DND-41 (cell line): ENCODE data around the gene OGDH.

Experiments used
- ATAC-seq: fragments of 200-7000 bp; cut with Tn5 transposase; 3 replicates; pipeline ENCODE4 v1.9.1; 2021; ENCODE audit warnings: low read depth; ENCODE audit not compliant: insufficient read depth
- DNase-seq: peaks from one replicate; pipeline ENCODE4 v3.0.0-alpha.2; 2020
- H2AFZ ChIP-seq: 2 replicates; pipeline ENCODE4 v1.6.0; 2012; ENCODE audit warnings: low read depth, low read length
- H3K27ac ChIP-seq: 2 replicates; pipeline ENCODE4 v1.5.1; 2012; ENCODE audit warnings: low read length, inconsistent platforms
- H3K27me3 ChIP-seq: fragments of 200-600 bp; sonication (generic); 2 replicates; pipeline ENCODE4 v1.6.0; 2012; ENCODE audit warnings: low read length, mild to moderate bottlenecking, inconsistent platforms; ENCODE audit not compliant: insufficient read depth, poor library complexity
- H3K36me3 ChIP-seq: 2 replicates; pipeline ENCODE4 v1.5.1; 2012; ENCODE audit warnings: low read length, inconsistent platforms; ENCODE audit not compliant: insufficient read depth
- H3K4me1 ChIP-seq: 2 replicates; pipeline ENCODE4 v1.5.1; 2012; ENCODE audit warnings: mild to moderate bottlenecking, low read length; ENCODE audit not compliant: insufficient read depth
- H3K4me2 ChIP-seq: 2 replicates; pipeline ENCODE4 v1.6.0; 2012; ENCODE audit warnings: mild to moderate bottlenecking, moderate library complexity, low read length, inconsistent platforms; ENCODE audit not compliant: insufficient read depth
- H3K4me3 ChIP-seq, 2 experiments: fragments of 200-600 bp in 1 of 2; shearing (Covaris generic) in 1 of 2; 2 replicates each; pipeline ENCODE4 v1.5.1; 2012 to 2016; ENCODE audit warnings: inconsistent platforms in 2 of 2, low read length in 2 of 2, mild to moderate bottlenecking in 2 of 2, low read depth in 1 of 2, moderate library complexity in 1 of 2
- H3K79me2 ChIP-seq: 2 replicates; pipeline ENCODE4 v1.6.0; 2012; ENCODE audit warnings: low read length, inconsistent platforms; ENCODE audit not compliant: insufficient read depth
- H3K9ac ChIP-seq: 2 replicates; pipeline ENCODE4 v1.6.0; 2012; ENCODE audit warnings: low read depth, mild to moderate bottlenecking, inconsistent platforms, low read length, moderate library complexity
- H3K9me3 ChIP-seq: 2 replicates; pipeline ENCODE4 v1.5.1; 2012; ENCODE audit warnings: low read length, moderate library complexity, mild to moderate bottlenecking, inconsistent platforms; ENCODE audit not compliant: insufficient read depth, severe bottlenecking
- H4K20me1 ChIP-seq: 2 replicates; pipeline ENCODE4 v1.6.0; 2012; ENCODE audit warnings: low read length; ENCODE audit not compliant: insufficient read depth
- EZH2 ChIP-seq: IDR thresholded peaks from 3 replicates; pipeline ENCODE4 v1.6.1; 2012; ENCODE audit warnings: borderline replicate concordance, low read depth, mild to moderate bottlenecking, moderate library complexity, low read length, inconsistent platforms; ENCODE audit not compliant: severe bottlenecking
- TF ChIP-seq, protein P1 (sequence below): IDR thresholded peaks from 2 replicates; pipeline ENCODE4 v1.5.1; 2012; ENCODE audit warnings: borderline replicate concordance, low read length, moderate library complexity, mild to moderate bottlenecking; ENCODE audit not compliant: poor library complexity, severe bottlenecking; ENCODE audit errors: extremely low read depth

OGDH gene

DNA sequence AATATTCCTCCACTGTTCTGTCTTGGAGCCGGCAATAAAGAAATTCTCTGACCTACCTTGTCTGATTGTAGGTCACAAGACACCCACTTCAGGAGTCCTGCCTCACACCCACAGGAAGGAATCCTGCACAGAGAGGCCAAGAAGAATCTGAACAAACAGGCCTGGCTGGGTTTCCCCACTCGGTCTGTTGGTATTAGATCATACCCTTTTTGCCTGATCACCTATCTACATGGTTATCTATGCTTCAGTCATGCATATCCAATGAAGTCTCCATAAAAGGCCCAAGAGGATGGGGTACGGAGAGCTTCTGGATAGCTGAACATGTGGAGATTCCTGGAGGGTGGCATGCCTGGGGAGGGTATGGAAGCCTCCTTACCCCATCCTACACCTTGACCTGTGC is 12.3 kb downstream of the OGDH start:
- no peak for DNase-seq
- Histone ChIP-seq H3K27ac (no peak overlapping the region), H3K36me3 (peaks cover 8% of the 10 kb centered on the region; the same call in 1 of the 2 replicates), H3K9ac (no peak overlapping the region), H3K4me2 (no peak overlapping the region), H3K4me1 (0 out of 2 replicates have a peak, but pooled peaks cover 2% of the 10 kb centered on the region), H2AFZ (no peak overlapping the region), H3K79me2 (peaks cover 96% of the 10 kb centered on the region), H3K9me3 (no peaks in the 10 kb centered on the region), H3K4me3 (no peak overlapping the region), H4K20me1 (peaks cover 62% of the 10 kb centered on the region), H3K27me3 (no peaks in the 10 kb centered on the region)
- no peak for ATAC-seq
- TF ChIP-seq, protein P1, sequence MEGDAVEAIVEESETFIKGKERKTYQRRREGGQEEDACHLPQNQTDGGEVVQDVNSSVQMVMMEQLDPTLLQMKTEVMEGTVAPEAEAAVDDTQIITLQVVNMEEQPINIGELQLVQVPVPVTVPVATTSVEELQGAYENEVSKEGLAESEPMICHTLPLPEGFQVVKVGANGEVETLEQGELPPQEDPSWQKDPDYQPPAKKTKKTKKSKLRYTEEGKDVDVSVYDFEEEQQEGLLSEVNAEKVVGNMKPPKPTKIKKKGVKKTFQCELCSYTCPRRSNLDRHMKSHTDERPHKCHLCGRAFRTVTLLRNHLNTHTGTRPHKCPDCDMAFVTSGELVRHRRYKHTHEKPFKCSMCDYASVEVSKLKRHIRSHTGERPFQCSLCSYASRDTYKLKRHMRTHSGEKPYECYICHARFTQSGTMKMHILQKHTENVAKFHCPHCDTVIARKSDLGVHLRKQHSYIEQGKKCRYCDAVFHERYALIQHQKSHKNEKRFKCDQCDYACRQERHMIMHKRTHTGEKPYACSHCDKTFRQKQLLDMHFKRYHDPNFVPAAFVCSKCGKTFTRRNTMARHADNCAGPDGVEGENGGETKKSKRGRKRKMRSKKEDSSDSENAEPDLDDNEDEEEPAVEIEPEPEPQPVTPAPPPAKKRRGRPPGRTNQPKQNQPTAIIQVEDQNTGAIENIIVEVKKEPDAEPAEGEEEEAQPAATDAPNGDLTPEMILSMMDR = no peak
- TF ChIP-seq EZH2 = no peak

DNA sequence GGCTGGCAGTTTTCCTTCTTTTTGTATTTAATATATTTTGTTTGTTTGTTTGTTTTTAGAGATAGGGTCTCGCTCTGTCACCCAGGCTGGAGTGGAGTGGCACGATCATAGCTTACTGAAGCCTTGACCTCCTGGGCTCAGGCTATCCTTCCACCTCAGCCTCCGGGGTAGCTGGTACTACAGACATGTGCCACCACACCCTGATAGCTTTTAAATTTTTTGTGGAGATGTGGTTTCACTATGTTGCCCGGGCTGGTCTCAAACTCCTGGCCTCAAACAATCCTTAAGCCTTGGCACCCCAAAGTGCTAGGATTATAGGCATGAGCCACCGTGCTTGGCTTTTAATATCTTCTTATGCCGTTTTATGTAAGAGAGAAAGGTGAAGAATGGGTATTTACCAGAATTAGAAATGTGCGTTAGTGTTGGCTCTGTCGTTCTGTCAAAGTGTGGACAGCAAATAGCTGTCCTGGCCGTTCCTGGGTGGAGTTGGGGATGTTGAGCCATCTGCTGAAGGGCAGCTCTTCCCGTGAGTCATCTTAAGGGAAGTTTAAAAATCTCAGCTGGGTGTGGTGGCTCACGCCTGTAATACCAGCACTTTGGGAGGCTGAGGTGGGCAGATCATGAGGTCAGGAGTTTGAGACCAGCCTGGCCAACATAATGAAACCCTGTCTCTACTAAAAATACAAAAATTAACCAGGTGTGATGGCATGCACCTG is 14.8 kb downstream of the OGDH start:
- DNase-seq = no peak
- ATAC-seq = no peak
- TF ChIP-seq, protein P1 = no peak
- no peak for TF ChIP-seq EZH2
- Histone ChIP-seq H3K4me2 (no peak overlapping the region), H4K20me1 (peaks cover 58% of the 10 kb centered on the region), H3K4me3 (no peak overlapping the region), H2AFZ (no peak overlapping the region), H3K9me3 (no peaks in the 10 kb centered on the region), H3K79me2 (peaks cover 91% of the 10 kb centered on the region), H3K9ac (no peak overlapping the region), H3K36me3 (peaks cover 27% of the 10 kb centered on the region), H3K27me3 (no peaks in the 10 kb centered on the region), H3K4me1 (0 out of 2 replicates have a peak, but pooled peaks cover 1% of the 10 kb centered on the region), H3K27ac (no peak overlapping the region)

DNA sequence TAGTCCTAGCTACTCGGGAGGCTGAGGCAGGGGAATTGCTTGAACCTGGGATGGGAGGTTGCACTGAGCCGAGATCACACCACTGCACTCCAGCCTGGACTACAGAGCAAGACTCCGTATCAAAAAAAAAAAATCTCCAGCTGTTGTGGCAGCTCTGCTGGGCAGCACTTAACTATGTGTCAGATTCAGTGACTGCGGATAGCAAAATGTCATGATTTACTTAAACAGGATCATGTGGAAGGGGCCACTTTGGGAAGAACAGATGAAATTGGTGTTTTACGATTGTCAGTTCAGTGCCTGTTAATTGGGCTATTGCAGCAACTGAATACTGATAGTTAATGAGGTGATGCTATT is 15.3 kb downstream of the OGDH start:
- H3K9ac ChIP-seq = no peak overlapping the region
- DNase-seq = no peak
- peaks cover 59% of the 10 kb centered on the region for H4K20me1 ChIP-seq
- H3K4me1 ChIP-seq = no peaks in the 10 kb centered on the region
- no peak overlapping the region for H3K4me3 ChIP-seq
- peaks cover 92% of the 10 kb centered on the region for H3K79me2 ChIP-seq
- H3K27ac ChIP-seq = no peak overlapping the region
- H3K4me2 ChIP-seq = no peak overlapping the region
- TF ChIP-seq EZH2 = no peak
- TF ChIP-seq, protein P1 = no peak
- H3K9me3 ChIP-seq = no peaks in the 10 kb centered on the region
- no peak overlapping the region for H2AFZ ChIP-seq
- ATAC-seq = no peak
- no peaks in the 10 kb centered on the region for H3K27me3 ChIP-seq
- H3K36me3 ChIP-seq = peaks cover 33% of the 10 kb centered on the region
